ENCODE measurements around the gene SLC16A10. TPM values are rescaled to one million over a fixed set of nuclear protein-coding genes. Genes with fewer than 3 reads are reported as not detected.

Gene SLC16A10
- total RNA-seq, 4 donors from 2014 or later = 18.7 to 35.8 (median 22.1) TPM

- WGBS, 2 donors = 73 to 76% methylated on average over 2 of the region's 2 CpGs
- H3K36me3 ChIP-seq = no peaks in the 10 kb centered on the region
- H3K4me3 ChIP-seq (replicated peaks in 1 of 3) = no peak overlapping the region
- no peak for DNase-seq
- H3K27ac ChIP-seq = no peak overlapping the region
- TF ChIP-seq CTCF (IDR thresholded peaks at IDR 0.05) (no peak), POLR2A (IDR thresholded peaks at IDR 0.05) (no peak)
- H3K27me3 ChIP-seq = no peaks in the 10 kb centered on the region
- H3K9me3 ChIP-seq = no peaks in the 10 kb centered on the region
- no peaks in the 10 kb centered on the region for H3K4me1 ChIP-seq
- intact Hi-C loops (cut with DNase I) = no loop called here
Measured at GRCh38 chr6:111230351-111231089, 143.2 kb downstream of the SLC16A10 start.

- Histone ChIP-seq H3K9me3 (no peaks in the 10 kb centered on the region), H3K4me1 (no peaks in the 10 kb centered on the region), H3K27ac (no peak overlapping the region), H3K27me3 (no peaks in the 10 kb centered on the region), H3K36me3 (no peaks in the 10 kb centered on the region), H3K4me3 (replicated peaks in 1 of 3) (no peak overlapping the region)
- TF ChIP-seq CTCF (IDR thresholded peaks at IDR 0.05) (no peak), POLR2A (IDR thresholded peaks at IDR 0.05) (no peak)
- DNase-seq = no peak
- WGBS, 2 donors = 81 to 89% methylated on average over 4 of the region's 4 CpGs
- intact Hi-C loops (cut with DNase I) = no loop called here
Measured at GRCh38 chr6:111231090-111231459, 143.8 kb downstream of the SLC16A10 start.

GRCh38 chr6:111237852-111238251 is 150.5 kb downstream of the SLC16A10 start:
- no peaks in the 10 kb centered on the region for H3K27me3 ChIP-seq
- no peak for DNase-seq
- H3K36me3 ChIP-seq = no peaks in the 10 kb centered on the region
- 96 to 97% methylated on average over 2 of the region's 2 CpGs for WGBS, 2 donors
- TF ChIP-seq POLR2A (IDR thresholded peaks at IDR 0.05) (no peak), CTCF (IDR thresholded peaks at IDR 0.05) (no peak)
- no peaks in the 10 kb centered on the region for H3K9me3 ChIP-seq
- H3K4me3 ChIP-seq (replicated peaks in 1 of 3) = no peak overlapping the region
- H3K27ac ChIP-seq = no peak overlapping the region
- intact Hi-C loops (cut with DNase I) = no loop called here
- H3K4me1 ChIP-seq = no peaks in the 10 kb centered on the region

GRCh38 chr6:111238464-111239119 is 151.3 kb downstream of the SLC16A10 start:
- intact Hi-C loops (cut with DNase I) = no loop called here
- WGBS, 2 donors = 85 to 87% methylated on average over 4 of the region's 4 CpGs

More at GRCh38 chr6:111238464-111239119, 151.3 kb downstream of the SLC16A10 start:
- Histone ChIP-seq H3K36me3 (no peaks in the 10 kb centered on the region), H3K27me3 (no peaks in the 10 kb centered on the region), H3K4me1 (no peaks in the 10 kb centered on the region), H3K27ac (no peak overlapping the region), H3K9me3 (no peaks in the 10 kb centered on the region), H3K4me3 (replicated peaks in 1 of 3) (no peak overlapping the region)
- TF ChIP-seq CTCF (IDR thresholded peaks at IDR 0.05) (no peak), POLR2A (IDR thresholded peaks at IDR 0.05) (no peak)
- no peak for DNase-seq

Measured in thyroid gland (tissue), 4 donors.